HepG2 (cell line): Measurements from ENCODE around the gene DUSP21.
"Not testable (repeated sequence)": the region's sequence is repeated elsewhere in the genome, so short reads cannot be mapped to it uniquely, and the experiment has no call there.

Source experiments
- BHLHE40 ChIP-seq: IDR thresholded peaks from 2 replicates; pipeline ENCODE4 v1.6.1; 2011; ENCODE audit warnings: low read length, improper control_type of control experiment
- GMEB2 ChIP-seq: IDR thresholded peaks from 2 replicates; pipeline ENCODE4 v1.6.1; 2016; ENCODE audit warnings: missing biosample characterization, missing genetic modification reagents, low read depth
- POLR2A ChIP-seq, 2 experiments: IDR thresholded peaks; 2 replicates each; pipeline ENCODE4 v1.6.1; 2011; ENCODE audit warnings: low read depth in 2 of 2, low read length in 2 of 2, mild to moderate bottlenecking in 1 of 2, moderate library complexity in 1 of 2; ENCODE audit not compliant: insufficient read depth in 1 of 2
- RAD21 ChIP-seq: fragments of 450-650 bp; formaldehyde crosslinking; IDR thresholded peaks from 2 replicates; pipeline ENCODE4 v1.5.0; 2020; ENCODE audit warnings: mild to moderate bottlenecking
- ZFP1 ChIP-seq: IDR thresholded peaks from 2 replicates; pipeline ENCODE4 v1.6.1; 2016
- ZNF274 ChIP-seq: sonication (generic); formaldehyde crosslinking; IDR thresholded peaks from 2 replicates; pipeline ENCODE4 v1.5.1; 2020; ENCODE audit warnings: mild to moderate bottlenecking, missing genetic modification reagents
- ZSCAN21 ChIP-seq: sonication (generic); formaldehyde crosslinking; IDR thresholded peaks from 2 replicates; pipeline ENCODE4 v1.8.0; 2022; ENCODE audit warnings: mild to moderate bottlenecking, missing genetic modification reagents, moderate library complexity, borderline replicate concordance
- TF ChIP-seq, protein P1 (sequence below): sonication (generic); formaldehyde crosslinking; IDR thresholded peaks from 2 replicates; pipeline ENCODE4 v1.4.0; 2020; ENCODE audit warnings: missing genetic modification reagents
- TF ChIP-seq, protein P2 (sequence below): sonication (generic); formaldehyde crosslinking; IDR thresholded peaks from 2 replicates; pipeline ENCODE4 v1.5.0; 2020; ENCODE audit warnings: mild to moderate bottlenecking, missing genetic modification reagents, moderate library complexity

DNA sequence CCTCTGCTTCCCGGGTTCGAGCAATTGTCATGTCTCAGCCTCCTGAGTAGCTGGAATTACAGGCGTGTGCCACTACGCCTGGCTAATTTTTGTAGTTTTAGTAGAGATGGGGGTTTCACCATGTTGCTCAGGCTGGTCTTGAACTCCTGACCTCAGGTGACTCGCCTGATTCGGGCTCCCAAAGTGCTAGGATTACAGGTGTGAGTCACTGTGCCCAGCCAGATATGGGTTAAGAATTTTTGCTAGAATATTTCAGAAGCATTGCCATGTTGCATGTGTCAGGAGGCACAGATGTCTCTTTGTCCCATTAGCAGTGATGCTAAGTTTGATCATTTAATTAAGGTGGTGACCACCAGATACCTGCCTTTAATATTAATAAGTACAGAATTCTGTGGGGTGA lies 7.1 kb downstream of the DUSP21 start:
- not testable (repeated sequence) for TF ChIP-seq POLR2A (IDR thresholded peaks at IDR 0.05; ENCODE audit: insufficient read depth in 1 of 2, low read depth in 2 of 2, low read length in 2 of 2); RAD21 (CRISPR knock-in tag); ZNF274 (CRISPR knock-in tag); BHLHE40; GMEB2; ZFP1; ZSCAN21 (CRISPR knock-in tag)
- TF ChIP-seq, protein P1, sequence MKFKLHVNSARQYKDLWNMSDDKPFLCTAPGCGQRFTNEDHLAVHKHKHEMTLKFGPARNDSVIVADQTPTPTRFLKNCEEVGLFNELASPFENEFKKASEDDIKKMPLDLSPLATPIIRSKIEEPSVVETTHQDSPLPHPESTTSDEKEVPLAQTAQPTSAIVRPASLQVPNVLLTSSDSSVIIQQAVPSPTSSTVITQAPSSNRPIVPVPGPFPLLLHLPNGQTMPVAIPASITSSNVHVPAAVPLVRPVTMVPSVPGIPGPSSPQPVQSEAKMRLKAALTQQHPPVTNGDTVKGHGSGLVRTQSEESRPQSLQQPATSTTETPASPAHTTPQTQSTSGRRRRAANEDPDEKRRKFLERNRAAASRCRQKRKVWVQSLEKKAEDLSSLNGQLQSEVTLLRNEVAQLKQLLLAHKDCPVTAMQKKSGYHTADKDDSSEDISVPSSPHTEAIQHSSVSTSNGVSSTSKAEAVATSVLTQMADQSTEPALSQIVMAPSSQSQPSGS (CRISPR knock-in tag): not testable (repeated sequence)
- TF ChIP-seq, protein P2, sequence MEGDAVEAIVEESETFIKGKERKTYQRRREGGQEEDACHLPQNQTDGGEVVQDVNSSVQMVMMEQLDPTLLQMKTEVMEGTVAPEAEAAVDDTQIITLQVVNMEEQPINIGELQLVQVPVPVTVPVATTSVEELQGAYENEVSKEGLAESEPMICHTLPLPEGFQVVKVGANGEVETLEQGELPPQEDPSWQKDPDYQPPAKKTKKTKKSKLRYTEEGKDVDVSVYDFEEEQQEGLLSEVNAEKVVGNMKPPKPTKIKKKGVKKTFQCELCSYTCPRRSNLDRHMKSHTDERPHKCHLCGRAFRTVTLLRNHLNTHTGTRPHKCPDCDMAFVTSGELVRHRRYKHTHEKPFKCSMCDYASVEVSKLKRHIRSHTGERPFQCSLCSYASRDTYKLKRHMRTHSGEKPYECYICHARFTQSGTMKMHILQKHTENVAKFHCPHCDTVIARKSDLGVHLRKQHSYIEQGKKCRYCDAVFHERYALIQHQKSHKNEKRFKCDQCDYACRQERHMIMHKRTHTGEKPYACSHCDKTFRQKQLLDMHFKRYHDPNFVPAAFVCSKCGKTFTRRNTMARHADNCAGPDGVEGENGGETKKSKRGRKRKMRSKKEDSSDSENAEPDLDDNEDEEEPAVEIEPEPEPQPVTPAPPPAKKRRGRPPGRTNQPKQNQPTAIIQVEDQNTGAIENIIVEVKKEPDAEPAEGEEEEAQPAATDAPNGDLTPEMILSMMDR (CRISPR knock-in tag): not testable (repeated sequence)
